Activated CD8-positive, alpha-beta T cell treated with anti-CD3 and anti-CD28 coated beads, Interleukin-2, amount 10 ng/mL, durations not matched to agents 7 days and 5 days (primary cell): Measurements from ENCODE around the gene NMS. TPM values are rescaled to one million over a fixed set of nuclear protein-coding genes. Genes with fewer than 3 reads are reported as not detected.

ENCODE experiments used
- ATAC-seq: fragments of 150-1000 bp; cut with Tn5 transposase; one replicate; pipeline ENCODE4 v1.10.0; 2021; ENCODE audit warnings: moderate library complexity
- CTCF ChIA-PET: fragments of 350-600 bp; sonication (Branson Sonifier 250); formaldehyde crosslinking; loops from one replicate; lab custom pipeline; 2021; ENCODE audit warnings: antibody characterized with exemption; lab: Charles Lee
- POLR2A ChIA-PET: fragments of 350-600 bp; sonication (Branson Sonifier 250); formaldehyde crosslinking; loops from one replicate; lab custom pipeline; 2021; ENCODE audit warnings: antibody characterized with exemption; lab: Charles Lee
- DNase-seq: peaks from one replicate; pipeline ENCODE4 v3.0.0-alpha.2; 2020
- H3K27ac Mint-ChIP-seq: one replicate; pipeline ENCODE4 v1.8.0; 2021; ENCODE audit warnings: mild to moderate bottlenecking, mixed read lengths
- H3K27me3 Mint-ChIP-seq: one replicate; pipeline ENCODE4 v1.8.0; 2021; ENCODE audit warnings: low read depth, mixed read lengths
- H3K36me3 Mint-ChIP-seq: one replicate; pipeline ENCODE4 v1.8.0; 2021; ENCODE audit warnings: low read depth, mixed read lengths
- H3K4me1 Mint-ChIP-seq: one replicate; pipeline ENCODE4 v1.8.0; 2021; ENCODE audit warnings: low read depth, mixed read lengths
- H3K4me3 Mint-ChIP-seq: one replicate; pipeline ENCODE4 v1.8.0; 2021; ENCODE audit warnings: mild to moderate bottlenecking, mixed read lengths
- H3K9me3 Mint-ChIP-seq: one replicate; pipeline ENCODE4 v1.8.0; 2022; ENCODE audit warnings: mixed read lengths; ENCODE audit not compliant: insufficient read depth
- total RNA-seq, 2 experiments: library from RNA; stranded (reverse); gene quantifications; one replicate each; pipeline ENCODE4 v1.2.3, GENCODE V29; 2021

The NMS gene
- total RNA-seq, 2 experiments from 2014 or later, result not detected

- H3K36me3 Mint-ChIP-seq, result no peaks in the 10 kb centered on the region
- ChIA-PET CTCF (no interaction called here), POLR2A (no interaction called here)
- DNase-seq (no peak), ATAC-seq (no peak)
- no peaks in the 10 kb centered on the region for H3K9me3 Mint-ChIP-seq
- no peaks in the 10 kb centered on the region for H3K4me1 Mint-ChIP-seq
- no peak overlapping the region for H3K27ac Mint-ChIP-seq
- H3K27me3 Mint-ChIP-seq, result peaks cover 10% of the 10 kb centered on the region
- no peak overlapping the region for H3K4me3 Mint-ChIP-seq
Observed at GRCh38 chr2:100494712-100495111, 24.4 kb downstream of the NMS start.

GRCh38 chr2:100502782-100503181, 32.5 kb downstream of the NMS start:
- H3K36me3 Mint-ChIP-seq, result no peaks in the 10 kb centered on the region
- ChIA-PET POLR2A (no interaction called here), CTCF (no interaction called here)
- no peaks in the 10 kb centered on the region for H3K4me1 Mint-ChIP-seq
- H3K9me3 Mint-ChIP-seq, result peaks cover 4% of the 10 kb centered on the region
- DNase-seq, result no peak
- H3K4me3 Mint-ChIP-seq, result no peak overlapping the region
- no peak overlapping the region for H3K27ac Mint-ChIP-seq
- peaks cover 19% of the 10 kb centered on the region for H3K27me3 Mint-ChIP-seq
- no peak for ATAC-seq

DNA sequence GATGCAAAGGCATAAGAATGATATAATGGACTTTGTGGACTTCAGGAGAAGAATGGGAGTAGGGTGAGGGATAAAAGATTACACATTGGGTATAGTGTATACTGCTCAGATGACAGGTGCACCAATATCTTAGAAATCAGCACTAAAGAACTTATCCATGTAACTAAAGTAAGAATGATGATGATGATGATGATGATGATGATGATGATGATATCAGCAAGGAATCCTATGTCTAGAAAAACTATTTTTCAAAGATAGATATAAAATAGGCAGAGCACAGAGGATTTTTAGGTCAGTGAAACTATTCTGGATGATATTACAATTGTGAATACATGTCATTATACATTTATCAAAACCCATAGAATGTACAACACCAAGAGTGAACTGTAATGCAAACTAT, 34.3 kb downstream of the NMS start:
- peaks cover 22% of the 10 kb centered on the region for H3K27me3 Mint-ChIP-seq

DNA sequence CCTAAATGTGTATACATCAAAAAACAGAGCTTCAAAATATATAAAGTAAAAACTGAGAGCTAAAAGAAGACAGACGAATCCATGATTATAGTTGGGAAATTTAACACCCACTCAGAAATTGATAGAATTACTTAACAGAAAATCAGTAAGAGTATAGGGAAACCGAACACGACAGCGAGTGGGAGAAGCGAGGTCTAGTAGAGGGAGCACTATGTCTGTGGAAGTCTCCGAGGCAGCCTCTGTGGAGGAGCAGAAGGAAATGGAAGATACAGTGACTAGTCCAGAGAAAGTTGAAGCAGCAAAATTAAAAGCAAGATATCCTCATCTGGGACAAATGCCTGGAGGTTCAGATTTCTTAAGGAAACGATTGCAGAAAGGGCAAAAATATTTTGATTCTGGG, 38.8 kb downstream of the NMS start:
- H3K4me1 Mint-ChIP-seq, result no peaks in the 10 kb centered on the region

More for the DNA sequence above, 34.3 kb downstream of the NMS start:
- no peak overlapping the region for H3K27ac Mint-ChIP-seq
- no peaks in the 10 kb centered on the region for H3K4me1 Mint-ChIP-seq
- CTCF ChIA-PET, result no interaction called here
- no peak overlapping the region for H3K4me3 Mint-ChIP-seq
- H3K36me3 Mint-ChIP-seq, result no peaks in the 10 kb centered on the region
- H3K9me3 Mint-ChIP-seq, result peaks cover 11% of the 10 kb centered on the region
- DNase-seq, result no peak
- ATAC-seq, result no peak
- POLR2A ChIA-PET, result no interaction called here

DNA sequence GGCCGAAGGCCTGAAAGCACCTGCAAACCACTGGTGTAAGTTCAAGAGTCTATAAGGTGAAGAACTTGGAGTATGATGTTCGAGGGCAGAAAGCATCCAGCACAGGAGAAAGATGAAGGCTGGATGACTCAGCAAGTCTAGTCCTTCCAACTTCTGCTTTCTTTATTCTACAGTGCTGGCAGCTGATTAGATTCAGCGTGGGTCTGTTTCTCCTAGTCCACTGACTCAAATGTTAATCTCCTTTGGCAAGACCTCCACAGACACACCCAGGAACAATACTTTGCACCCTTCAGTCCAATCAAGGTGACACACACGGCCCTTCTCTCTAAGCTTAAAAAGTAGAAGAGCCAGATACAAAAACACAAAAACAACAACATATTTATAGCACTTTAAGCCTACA, 43.4 kb downstream of the NMS start:
- Mint-ChIP-seq H3K27me3 (peaks cover 5% of the 10 kb centered on the region), H3K9me3 (peaks cover under 1% of the 10 kb centered on the region), H3K4me1 (no peaks in the 10 kb centered on the region), H3K4me3 (no peak overlapping the region), H3K27ac (no peak overlapping the region), H3K36me3 (no peaks in the 10 kb centered on the region)
- ATAC-seq (no peak), DNase-seq (no peak)
- ChIA-PET CTCF (no interaction called here), POLR2A (no interaction called here)

More for the DNA sequence above, 38.8 kb downstream of the NMS start:
- POLR2A ChIA-PET, result no interaction called here
- CTCF ChIA-PET, result no interaction called here
- Mint-ChIP-seq H3K9me3 (peaks cover 8% of the 10 kb centered on the region), H3K27ac (no peak overlapping the region), H3K4me3 (no peak overlapping the region), H3K36me3 (no peaks in the 10 kb centered on the region), H3K27me3 (peaks cover 15% of the 10 kb centered on the region)
- no peak for ATAC-seq
- DNase-seq, result no peak

DNA sequence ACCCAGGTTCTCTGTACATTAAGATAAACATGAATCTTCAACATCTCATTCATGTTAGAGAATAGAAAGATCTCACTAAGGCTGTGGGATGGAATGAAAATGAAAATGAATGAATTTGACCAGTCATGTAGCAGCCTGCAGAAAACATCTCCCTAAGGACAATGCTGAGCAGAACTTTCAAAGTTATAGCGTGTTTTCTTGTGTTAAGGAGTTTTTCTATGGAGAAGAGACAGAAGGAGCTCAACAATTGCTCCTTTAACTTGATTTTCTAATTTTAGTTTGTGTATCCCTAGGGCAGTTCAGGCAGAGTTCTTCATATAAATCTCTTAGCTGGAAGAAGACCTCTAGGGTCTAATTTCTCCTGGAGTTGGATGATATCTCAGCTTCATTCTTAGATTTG, 47.3 kb downstream of the NMS start:
- ChIA-PET POLR2A (interaction anchor here (0.7 kb wide), 1 partner anchor 1374 kb away, joined by 3 read pairs; no protein-coding TSS in a partner anchor), CTCF (interaction anchor here (0.7 kb wide), 1 partner anchor 22 kb away, joined by 4 read pairs; no protein-coding TSS in a partner anchor)
- H3K27ac Mint-ChIP-seq, result no peak overlapping the region
- H3K36me3 Mint-ChIP-seq, result no peaks in the 10 kb centered on the region
- ATAC-seq (no peak), DNase-seq (no peak)
- H3K4me3 Mint-ChIP-seq, result no peak overlapping the region
- H3K27me3 Mint-ChIP-seq, result peaks cover 3% of the 10 kb centered on the region
- no peaks in the 10 kb centered on the region for H3K9me3 Mint-ChIP-seq
- H3K4me1 Mint-ChIP-seq, result no peaks in the 10 kb centered on the region

GRCh38 chr2:100518801-100519200, 48.5 kb downstream of the NMS start:
- Mint-ChIP-seq H3K4me3 (no peak overlapping the region), H3K4me1 (no peaks in the 10 kb centered on the region), H3K36me3 (no peaks in the 10 kb centered on the region), H3K27me3 (peaks cover 3% of the 10 kb centered on the region), H3K27ac (no peak overlapping the region), H3K9me3 (no peaks in the 10 kb centered on the region)
- CTCF ChIA-PET, result no interaction called here
- ATAC-seq, result no peak
- POLR2A ChIA-PET, result no interaction called here
- no peak for DNase-seq

DNA sequence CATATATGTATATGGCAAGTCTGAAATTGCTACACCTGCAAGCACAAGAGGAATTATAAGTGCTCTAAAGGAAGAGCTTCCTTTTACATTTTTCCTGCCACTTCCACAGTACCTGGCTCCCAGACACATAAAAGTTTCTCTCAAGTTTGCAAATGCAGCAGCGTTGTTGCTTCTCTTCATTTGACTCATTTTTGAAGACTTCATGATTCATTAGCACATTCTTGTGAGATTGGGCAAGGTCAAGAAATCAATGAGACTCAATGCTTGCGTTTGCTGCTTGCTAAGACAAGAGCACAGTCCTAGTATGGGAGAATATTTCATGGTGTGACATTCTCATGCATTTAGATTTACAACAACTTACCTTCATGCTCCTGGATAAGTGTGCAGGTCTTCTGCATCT, 49.9 kb downstream of the NMS start:
- POLR2A ChIA-PET, result no interaction called here
- H3K27me3 Mint-ChIP-seq, result peaks cover 3% of the 10 kb centered on the region

DNA sequence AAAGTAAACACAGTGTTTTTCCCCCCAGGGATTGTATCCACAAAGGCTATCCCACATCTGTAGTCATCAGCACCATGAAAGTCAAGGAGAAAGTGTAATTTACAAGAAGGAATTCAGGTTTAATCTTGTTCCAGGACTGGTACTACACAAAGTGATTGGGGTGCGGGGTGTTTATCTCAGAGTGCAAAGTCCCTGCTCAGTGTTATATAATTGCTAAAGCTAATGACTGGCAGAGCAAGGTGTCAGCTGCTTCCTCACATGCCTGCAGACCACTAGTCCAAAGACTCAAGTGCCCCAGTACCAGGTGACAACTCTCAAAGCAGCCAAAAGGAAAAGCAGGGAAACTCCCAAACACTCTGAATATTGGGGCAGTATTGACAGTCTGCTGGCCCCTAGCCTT, 52.1 kb downstream of the NMS start:
- ChIA-PET POLR2A (no interaction called here), CTCF (no interaction called here)
- DNase-seq (no peak), ATAC-seq (no peak)
- Mint-ChIP-seq H3K27ac (no peak overlapping the region), H3K36me3 (no peaks in the 10 kb centered on the region), H3K4me1 (no peaks in the 10 kb centered on the region), H3K9me3 (no peaks in the 10 kb centered on the region), H3K27me3 (peaks cover 3% of the 10 kb centered on the region), H3K4me3 (no peak overlapping the region)

More for the DNA sequence above, 49.9 kb downstream of the NMS start:
- no peaks in the 10 kb centered on the region for H3K4me1 Mint-ChIP-seq
- H3K9me3 Mint-ChIP-seq, result no peaks in the 10 kb centered on the region
- DNase-seq (no peak), ATAC-seq (no peak)
- no peaks in the 10 kb centered on the region for H3K36me3 Mint-ChIP-seq
- CTCF ChIA-PET, result no interaction called here
- no peak overlapping the region for H3K4me3 Mint-ChIP-seq
- H3K27ac Mint-ChIP-seq, result no peak overlapping the region

- Mint-ChIP-seq H3K27me3 (peaks cover 4% of the 10 kb centered on the region), H3K36me3 (no peaks in the 10 kb centered on the region), H3K9me3 (no peaks in the 10 kb centered on the region), H3K4me3 (no peak overlapping the region), H3K4me1 (no peaks in the 10 kb centered on the region), H3K27ac (no peak overlapping the region)
- ChIA-PET POLR2A (no interaction called here), CTCF (no interaction called here)
- DNase-seq, result no peak
- no peak for ATAC-seq
Observed at GRCh38 chr2:100524331-100524730, 54.0 kb downstream of the NMS start.

GRCh38 chr2:100526868-100527267, 56.6 kb downstream of the NMS start:
- no peak overlapping the region for H3K27ac Mint-ChIP-seq
- DNase-seq (no peak), ATAC-seq (no peak)
- ChIA-PET CTCF (interaction anchor here (1.2 kb wide), 1 partner anchor 12 kb away, joined by 5 read pairs; no protein-coding TSS in a partner anchor), POLR2A (interaction anchor here (0.7 kb wide), 1 partner anchor 445 kb away, joined by 3 read pairs; no protein-coding TSS in a partner anchor)
- peaks cover 9% of the 10 kb centered on the region for H3K4me1 Mint-ChIP-seq
- peaks cover 4% of the 10 kb centered on the region for H3K27me3 Mint-ChIP-seq
- no peak overlapping the region for H3K4me3 Mint-ChIP-seq
- H3K9me3 Mint-ChIP-seq, result no peaks in the 10 kb centered on the region
- no peaks in the 10 kb centered on the region for H3K36me3 Mint-ChIP-seq

GRCh38 chr2:100527440-100528015, 57.2 kb downstream of the NMS start:
- no peak for ATAC-seq
- POLR2A ChIA-PET, result interaction anchor here (0.7 kb wide), 1 partner anchor 444 kb away, joined by 3 read pairs; no protein-coding TSS in a partner anchor
- Mint-ChIP-seq H3K4me1 (peaks cover 9% of the 10 kb centered on the region), H3K27me3 (peaks cover 4% of the 10 kb centered on the region), H3K36me3 (no peaks in the 10 kb centered on the region), H3K4me3 (no peak overlapping the region), H3K27ac (no peak overlapping the region), H3K9me3 (no peaks in the 10 kb centered on the region)
- CTCF ChIA-PET, result interaction anchor here (1.2 kb wide), 1 partner anchor 13 kb away, joined by 5 read pairs; no protein-coding TSS in a partner anchor
- no peak for DNase-seq
